GM12892 (cell line): ENCODE results near the gene ZNF521.

Experiments used
- POLR2A ChIP-seq: IDR thresholded peaks from 2 replicates; pipeline ENCODE4 v1.6.1; 2011; ENCODE audit warnings: low read depth, low read length, control low read depth
- POLR2AphosphoS5 ChIP-seq: IDR thresholded peaks from 2 replicates; pipeline ENCODE4 v1.6.1; 2011; ENCODE audit warnings: low read depth, low read length, control low read depth

- TF ChIP-seq POLR2AphosphoS5 = no peak
- no peak for TF ChIP-seq POLR2A
Observed at GRCh38 chr18:25284861-25285550, 67.0 kb downstream of the ZNF521 start.
